Bronchial epithelial cell (primary cell): ENCODE results near the gene WDFY4. TPM values are rescaled to one million over a fixed set of nuclear protein-coding genes. Genes with fewer than 3 reads are reported as not detected.

Source experiments
- DNase-seq: peaks from one replicate; pipeline ENCODE4 v3.0.0-alpha.2; 2010; ENCODE audit warnings: low read depth
- FAIRE-seq: peaks from 2 replicates; lab custom pipeline; 2011; peaks lifted over from hg19 to GRCh38; lab: Jason Lieb, UNC
- H3K27me3 ChIP-seq: 2 replicates; pipeline ENCODE4 v1.5.1; 2011; ENCODE audit warnings: low read length; ENCODE audit not compliant: control insufficient read depth, insufficient read depth
- H3K36me3 ChIP-seq: 2 replicates; pipeline ENCODE4 v1.5.1; 2011; ENCODE audit warnings: low read length; ENCODE audit not compliant: control insufficient read depth, insufficient read depth
- H3K4me3 ChIP-seq: 2 replicates; pipeline ENCODE4 v1.5.1; 2011; ENCODE audit warnings: mild to moderate bottlenecking, low read depth, low read length, control low read depth
- total RNA-seq: library from RNA; depleted of rRNA; stranded (reverse); fragments of >200 nt; gene quantifications from 2 replicates; pipeline ENCODE4 v1.2.1, GENCODE V29; 2014
- TF ChIP-seq, protein P1 (sequence below): IDR thresholded peaks from 2 replicates; pipeline ENCODE4 v1.5.1; 2011; ENCODE audit warnings: mild to moderate bottlenecking, moderate library complexity, low read length, control low read depth, inconsistent platforms; ENCODE audit not compliant: insufficient read depth, severe bottlenecking

The WDFY4 gene
- total RNA-seq, 1 donor from 2014 or later, result under 0.01 TPM

DNA sequence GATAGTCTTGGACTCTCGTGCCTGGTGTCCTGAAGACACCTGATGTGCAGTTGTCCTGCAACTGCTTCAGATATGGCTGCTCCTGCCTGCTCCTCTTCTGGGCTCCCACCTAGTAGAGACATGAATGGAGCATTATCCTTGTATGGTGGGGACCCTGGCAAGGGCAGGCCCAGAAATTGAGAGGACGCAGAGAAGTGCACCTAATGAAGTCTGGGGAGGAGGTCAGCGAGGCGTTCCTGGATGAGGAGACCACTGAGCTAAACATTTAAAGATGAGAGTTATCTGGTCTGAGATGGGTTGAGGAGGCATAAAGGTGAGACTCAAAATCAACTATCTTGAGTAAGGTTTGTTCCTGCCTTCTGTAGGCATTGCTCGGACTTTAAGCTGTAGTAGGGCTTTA lies 66.3 kb downstream of the WDFY4 start:
- no peaks in the 10 kb centered on the region for H3K36me3 ChIP-seq
- DNase-seq, result no peak
- no peaks in the 10 kb centered on the region for H3K27me3 ChIP-seq
- TF ChIP-seq, protein P1, sequence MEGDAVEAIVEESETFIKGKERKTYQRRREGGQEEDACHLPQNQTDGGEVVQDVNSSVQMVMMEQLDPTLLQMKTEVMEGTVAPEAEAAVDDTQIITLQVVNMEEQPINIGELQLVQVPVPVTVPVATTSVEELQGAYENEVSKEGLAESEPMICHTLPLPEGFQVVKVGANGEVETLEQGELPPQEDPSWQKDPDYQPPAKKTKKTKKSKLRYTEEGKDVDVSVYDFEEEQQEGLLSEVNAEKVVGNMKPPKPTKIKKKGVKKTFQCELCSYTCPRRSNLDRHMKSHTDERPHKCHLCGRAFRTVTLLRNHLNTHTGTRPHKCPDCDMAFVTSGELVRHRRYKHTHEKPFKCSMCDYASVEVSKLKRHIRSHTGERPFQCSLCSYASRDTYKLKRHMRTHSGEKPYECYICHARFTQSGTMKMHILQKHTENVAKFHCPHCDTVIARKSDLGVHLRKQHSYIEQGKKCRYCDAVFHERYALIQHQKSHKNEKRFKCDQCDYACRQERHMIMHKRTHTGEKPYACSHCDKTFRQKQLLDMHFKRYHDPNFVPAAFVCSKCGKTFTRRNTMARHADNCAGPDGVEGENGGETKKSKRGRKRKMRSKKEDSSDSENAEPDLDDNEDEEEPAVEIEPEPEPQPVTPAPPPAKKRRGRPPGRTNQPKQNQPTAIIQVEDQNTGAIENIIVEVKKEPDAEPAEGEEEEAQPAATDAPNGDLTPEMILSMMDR, result no peak
- no peak overlapping the region for H3K4me3 ChIP-seq
- no peak for FAIRE-seq

DNA sequence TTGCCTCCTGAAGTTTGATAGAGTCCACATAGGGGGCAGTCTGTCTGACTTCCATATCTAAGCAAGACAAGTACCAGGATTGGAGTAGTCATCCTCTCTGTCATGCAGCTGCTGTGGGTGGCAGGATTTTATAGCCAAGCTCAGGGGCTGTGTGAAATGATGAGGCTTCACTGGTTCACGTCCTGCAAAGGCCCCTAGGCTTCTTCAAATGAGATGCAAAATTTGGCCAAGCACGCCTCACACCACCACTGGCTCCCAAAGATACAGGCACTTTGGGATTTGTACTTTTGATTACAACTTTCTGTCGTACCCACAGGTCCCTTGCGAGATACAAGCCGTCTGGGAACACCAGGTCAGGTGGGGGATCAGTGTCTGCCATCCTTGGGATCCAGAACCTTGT lies 67.1 kb downstream of the WDFY4 start:
- Histone ChIP-seq H3K27me3 (no peaks in the 10 kb centered on the region), H3K36me3 (no peaks in the 10 kb centered on the region), H3K4me3 (no peak overlapping the region)
- TF ChIP-seq, protein P1, result no peak
- FAIRE-seq, result no peak
- DNase-seq, result no peak

GRCh38 chr10:48758411-48758810 lies 73.7 kb downstream of the WDFY4 start:
- DNase-seq (no peak), FAIRE-seq (no peak)
- peaks cover 1% of the 10 kb centered on the region for H3K27me3 ChIP-seq
- TF ChIP-seq, protein P1, result no peak
- no peaks in the 10 kb centered on the region for H3K36me3 ChIP-seq
- H3K4me3 ChIP-seq, result no peak overlapping the region

GRCh38 chr10:48759113-48759901 lies 74.6 kb downstream of the WDFY4 start:
- DNase-seq, result no peak
- H3K36me3 ChIP-seq, result no peaks in the 10 kb centered on the region
- no peak overlapping the region for H3K4me3 ChIP-seq
- FAIRE-seq, result no peak
- H3K27me3 ChIP-seq, result peaks cover 1% of the 10 kb centered on the region
- TF ChIP-seq, protein P1, result no peak

DNA sequence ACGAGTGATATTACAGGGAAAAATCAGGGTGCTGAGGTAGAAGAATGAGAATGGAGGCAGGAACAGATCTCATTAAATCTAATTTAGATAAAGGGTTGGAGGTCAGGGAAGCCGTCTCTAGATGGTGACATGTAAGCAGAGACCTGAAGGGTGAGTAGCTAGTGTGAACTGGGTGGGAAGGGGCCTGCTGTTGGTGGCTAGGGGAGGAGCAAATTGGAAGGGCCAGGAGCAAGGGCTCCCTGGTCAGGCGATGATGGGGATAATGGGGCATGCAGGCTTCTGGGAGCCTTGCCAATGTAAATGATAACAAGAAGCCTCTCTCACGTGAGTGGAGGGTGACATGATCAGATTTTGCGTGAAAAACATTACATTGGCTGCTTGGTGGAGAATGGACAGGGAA lies 76.3 kb downstream of the WDFY4 start:
- DNase-seq (no peak), FAIRE-seq (no peak)
- Histone ChIP-seq H3K4me3 (no peak overlapping the region), H3K27me3 (peaks cover 1% of the 10 kb centered on the region), H3K36me3 (no peaks in the 10 kb centered on the region)
- TF ChIP-seq, protein P1, result no peak
